Stimulated activated CD8-positive, alpha-beta memory T cell treated with anti-CD3 and anti-CD28 coated beads, Interleukin-12 subunit alpha, Interleukin-12 subunit beta, amount 100 ng/mL, for 24 hours (primary cell): ENCODE results near the gene METTL25B.

ENCODE experiments used
- DNase-seq: peaks from one replicate; pipeline ENCODE4 v3.0.0-alpha.2; 2020; ENCODE audit errors: extremely low read depth

Gene METTL25B

GRCh38 chr1:156768610-156769295 lies 40.5 kb downstream of the METTL25B start:
- DNase-seq: no peak

- no peak for DNase-seq
Measured at GRCh38 chr1:156772222-156772621, 44.0 kb downstream of the METTL25B start.

- DNase-seq: no peak
Measured at GRCh38 chr1:156772728-156773497, 44.6 kb downstream of the METTL25B start.

- DNase-seq: no peak
Measured at GRCh38 chr1:156773607-156774006, 45.3 kb downstream of the METTL25B start.

GRCh38 chr1:156775799-156776198 lies 47.5 kb downstream of the METTL25B start:
- no peak for DNase-seq

- DNase-seq: no peak
Measured at GRCh38 chr1:156776942-156777341, 48.7 kb downstream of the METTL25B start.

GRCh38 chr1:156777573-156777972 lies 49.3 kb downstream of the METTL25B start:
- DNase-seq: no peak

GRCh38 chr1:156781585-156782186 lies 53.4 kb downstream of the METTL25B start:
- DNase-seq: no peak

- DNase-seq: no peak
Measured at GRCh38 chr1:156785458-156785857, 57.2 kb downstream of the METTL25B start.
